ENCODE results near the gene NUP214.

The NUP214 gene

DNA sequence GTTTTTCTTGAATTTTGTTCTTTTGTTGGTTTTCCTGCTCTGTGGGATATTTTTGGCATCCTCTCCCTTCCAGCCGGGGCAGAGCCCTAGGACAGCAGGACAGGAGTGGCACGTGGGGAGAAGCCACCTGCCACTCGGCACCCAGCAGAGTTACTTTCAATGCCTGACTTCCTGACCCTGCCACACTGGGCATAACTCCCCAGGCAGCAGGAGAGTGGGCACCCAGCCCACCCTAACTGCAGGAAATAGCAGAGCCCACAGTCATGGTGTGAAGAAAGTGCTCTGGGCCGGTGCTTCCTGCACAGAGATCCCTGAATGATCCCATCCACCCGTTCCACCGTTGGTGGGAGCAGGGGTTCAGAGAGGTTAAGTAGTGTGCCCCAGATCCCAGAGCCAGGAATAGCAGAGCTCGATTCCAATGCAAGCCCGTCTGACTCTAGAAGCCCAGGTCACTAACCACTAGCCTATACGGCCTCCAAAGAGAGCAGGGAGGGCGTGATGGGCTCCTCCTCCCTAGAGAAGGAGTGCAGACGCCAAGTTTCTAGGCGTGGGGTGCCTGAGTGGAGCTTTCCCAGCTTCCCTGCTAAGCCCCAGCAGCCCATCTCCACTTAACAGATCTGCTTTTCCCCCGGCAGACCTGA lies 8.1 kb upstream of the NUP214 start:
- CTCF ChIA-PET, result interaction anchor here (1.8 kb wide), 1 partner anchor 18 kb away, joined by 5 read pairs; no protein-coding TSS in a partner anchor
- H3K9me3 ChIP-seq (ENCODE audit: control extremely low read depth in 1 of 5, control insufficient read depth in 4 of 5, insufficient read depth in 2 of 5, low read depth in 1 of 5, low read length in 4 of 5), result no peaks in the 10 kb centered on the region
- WGBS (ENCODE audit: insufficient coverage), result 12% methylated on average over 9 of the region's 13 CpGs

GRCh38 chr9:131117762-131118145 lies 7.6 kb upstream of the NUP214 start:
- H3K27ac ChIP-seq (ENCODE audit: insufficient read depth in 1 of 2, low read depth in 1 of 2, low read length in 2 of 2, poor library complexity in 1 of 2, severe bottlenecking in 2 of 2), result peak overlapping the region in 1 of 2 experiments; percentile 40
- 88% methylated on average over 4 of the region's 4 CpGs for WGBS (ENCODE audit: insufficient coverage)
- no peak overlapping the region for H3K4me3 ChIP-seq (ENCODE audit: control insufficient read depth in 1 of 7, extremely low read depth in 1 of 7, insufficient read depth in 4 of 7, low read depth in 2 of 7, low read length in 6 of 7)
- H3K9me3 ChIP-seq (ENCODE audit: control extremely low read depth in 1 of 5, control insufficient read depth in 4 of 5, insufficient read depth in 2 of 5, low read depth in 1 of 5, low read length in 4 of 5), result no peaks in the 10 kb centered on the region
- H3K4me1 ChIP-seq (ENCODE audit: control extremely low read depth in 1 of 4, control insufficient read depth in 4 of 4, insufficient read depth in 4 of 4, low read length in 3 of 4), result peaks cover 0 to 16% (median 6%) of the 10 kb centered on the region in 4 experiments
- CTCF ChIA-PET, result no interaction called here
- no peaks in the 10 kb centered on the region for H3K27me3 ChIP-seq (replicated peaks in 2 of 5; ENCODE audit: control insufficient read depth in 4 of 5, insufficient read depth in 5 of 5, low read length in 4 of 5)
- H3K36me3 ChIP-seq (ENCODE audit: control insufficient read depth in 4 of 4, insufficient read depth in 4 of 4, low read length in 3 of 4), result peaks cover 0 to 2% (median 0%) of the 10 kb centered on the region in 4 experiments
- POLR2A ChIA-PET, result no interaction called here
- no peak for DNase-seq

More for the DNA sequence above, 8.1 kb upstream of the NUP214 start:
- peak overlapping the region in 1 of 2 experiments; percentile 40 for H3K27ac ChIP-seq (ENCODE audit: insufficient read depth in 1 of 2, low read depth in 1 of 2, low read length in 2 of 2, poor library complexity in 1 of 2, severe bottlenecking in 2 of 2)
- H3K36me3 ChIP-seq (ENCODE audit: control insufficient read depth in 4 of 4, insufficient read depth in 4 of 4, low read length in 3 of 4), result peaks cover 0 to 2% (median 0%) of the 10 kb centered on the region in 4 experiments
- H3K4me1 ChIP-seq (ENCODE audit: control extremely low read depth in 1 of 4, control insufficient read depth in 4 of 4, insufficient read depth in 4 of 4, low read length in 3 of 4), result peaks cover 0 to 16% (median 6%) of the 10 kb centered on the region in 4 experiments
- DNase-seq, result peak in 2 of 3 donors; percentile 23 to 40
- POLR2A ChIA-PET, result interaction anchor here (1.2 kb wide), 1 partner anchor 8 kb away, joined by 3 read pairs; the partner anchor contains the start of gene NUP214
- no peaks in the 10 kb centered on the region for H3K27me3 ChIP-seq (replicated peaks in 2 of 5; ENCODE audit: control insufficient read depth in 4 of 5, insufficient read depth in 5 of 5, low read length in 4 of 5)
- H3K4me3 ChIP-seq (ENCODE audit: control insufficient read depth in 1 of 7, extremely low read depth in 1 of 7, insufficient read depth in 4 of 7, low read depth in 2 of 7, low read length in 6 of 7), result peak overlapping the region in 2 of 7 experiments; percentile 26 to 51

DNA sequence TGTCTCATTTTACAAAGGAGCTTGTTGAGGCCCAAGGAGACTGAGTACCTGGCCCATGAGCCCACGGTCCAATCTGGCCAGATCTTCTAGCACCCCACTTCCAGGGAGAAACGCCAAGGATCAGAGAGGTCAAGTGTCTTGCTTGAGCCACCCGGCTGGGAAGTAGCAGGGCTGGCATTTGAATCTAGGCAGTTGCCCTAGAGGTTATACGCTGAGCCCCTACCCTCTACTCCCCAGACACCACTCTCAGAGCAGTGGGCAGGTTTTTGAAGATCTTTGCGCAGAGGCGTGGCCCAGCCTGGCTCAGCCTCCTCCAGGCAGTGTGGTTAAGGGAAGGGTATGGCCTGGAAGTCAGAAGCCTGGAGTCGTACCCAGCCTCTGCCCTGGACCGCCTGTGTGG lies 5.8 kb upstream of the NUP214 start:
- no peak for DNase-seq
- Histone ChIP-seq H3K27me3 (replicated peaks in 2 of 5; ENCODE audit: control insufficient read depth in 4 of 5, insufficient read depth in 5 of 5, low read length in 4 of 5) (no peaks in the 10 kb centered on the region), H3K4me1 (ENCODE audit: control extremely low read depth in 1 of 4, control insufficient read depth in 4 of 4, insufficient read depth in 4 of 4, low read length in 3 of 4) (peaks cover 0 to 18% (median 8%) of the 10 kb centered on the region in 4 experiments), H3K27ac (ENCODE audit: insufficient read depth in 1 of 2, low read depth in 1 of 2, low read length in 2 of 2, poor library complexity in 1 of 2, severe bottlenecking in 2 of 2) (no peak overlapping the region), H3K4me3 (ENCODE audit: control insufficient read depth in 1 of 7, extremely low read depth in 1 of 7, insufficient read depth in 4 of 7, low read depth in 2 of 7, low read length in 6 of 7) (no peak overlapping the region), H3K36me3 (ENCODE audit: control insufficient read depth in 4 of 4, insufficient read depth in 4 of 4, low read length in 3 of 4) (peaks cover 0 to 2% (median 0%) of the 10 kb centered on the region in 4 experiments), H3K9me3 (ENCODE audit: control extremely low read depth in 1 of 5, control insufficient read depth in 4 of 5, insufficient read depth in 2 of 5, low read depth in 1 of 5, low read length in 4 of 5) (no peaks in the 10 kb centered on the region)
- WGBS (ENCODE audit: insufficient coverage), result 94% methylated on average over 4 of the region's 8 CpGs
- CTCF ChIA-PET, result no interaction called here
- POLR2A ChIA-PET, result no interaction called here

DNA sequence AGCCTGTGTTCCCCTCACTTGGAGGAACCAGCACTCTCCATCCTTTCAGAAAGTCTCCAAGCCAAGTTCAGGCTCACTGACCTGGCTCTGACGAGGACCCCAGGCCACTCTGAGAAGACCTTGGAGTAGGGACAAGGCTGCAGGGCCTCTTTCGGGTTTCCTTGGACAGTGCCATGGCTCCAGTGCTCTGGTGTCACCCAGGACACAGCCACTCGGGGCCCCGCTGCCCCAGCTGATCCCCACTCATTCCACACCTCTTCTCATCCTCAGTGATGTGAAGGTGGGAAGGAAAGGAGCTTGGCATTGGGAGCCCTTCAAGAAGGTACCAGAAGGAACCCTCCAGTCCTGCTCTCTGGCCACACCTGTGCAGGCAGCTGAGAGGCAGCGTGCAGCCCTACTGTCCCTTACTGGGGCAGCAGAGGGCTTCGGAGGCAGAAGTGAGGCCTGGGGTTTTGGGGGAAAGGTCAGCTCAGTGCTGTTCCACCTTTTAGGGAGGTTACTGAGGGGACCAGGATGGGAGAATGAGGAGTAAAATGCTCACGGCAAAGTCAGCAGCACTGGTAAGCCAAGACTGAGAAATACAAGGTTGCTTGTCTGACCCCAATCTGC lies 4.7 kb upstream of the NUP214 start:
- no peak overlapping the region for H3K4me3 ChIP-seq (ENCODE audit: control insufficient read depth in 1 of 7, extremely low read depth in 1 of 7, insufficient read depth in 4 of 7, low read depth in 2 of 7, low read length in 6 of 7)
- no peaks in the 10 kb centered on the region for H3K27me3 ChIP-seq (replicated peaks in 2 of 5; ENCODE audit: control insufficient read depth in 4 of 5, insufficient read depth in 5 of 5, low read length in 4 of 5)
- no peaks in the 10 kb centered on the region for H3K9me3 ChIP-seq (ENCODE audit: control extremely low read depth in 1 of 5, control insufficient read depth in 4 of 5, insufficient read depth in 2 of 5, low read depth in 1 of 5, low read length in 4 of 5)
- peaks cover 0 to 23% (median 12%) of the 10 kb centered on the region in 4 experiments for H3K4me1 ChIP-seq (ENCODE audit: control extremely low read depth in 1 of 4, control insufficient read depth in 4 of 4, insufficient read depth in 4 of 4, low read length in 3 of 4)
- no peak overlapping the region for H3K27ac ChIP-seq (ENCODE audit: insufficient read depth in 1 of 2, low read depth in 1 of 2, low read length in 2 of 2, poor library complexity in 1 of 2, severe bottlenecking in 2 of 2)
- peaks cover 0 to 2% (median 0%) of the 10 kb centered on the region in 4 experiments for H3K36me3 ChIP-seq (ENCODE audit: control insufficient read depth in 4 of 4, insufficient read depth in 4 of 4, low read length in 3 of 4)
- CTCF ChIA-PET, result interaction anchor here (0.8 kb wide), 1 partner anchor 14 kb away, joined by 3 read pairs; no protein-coding TSS in a partner anchor
- DNase-seq, result no peak
- 100% methylated on average over 4 of the region's 7 CpGs for WGBS (ENCODE audit: insufficient coverage)
- POLR2A ChIA-PET, result no interaction called here

- Histone ChIP-seq H3K9me3 (ENCODE audit: control extremely low read depth in 1 of 5, control insufficient read depth in 4 of 5, insufficient read depth in 2 of 5, low read depth in 1 of 5, low read length in 4 of 5) (no peaks in the 10 kb centered on the region), H3K4me3 (ENCODE audit: control insufficient read depth in 1 of 7, extremely low read depth in 1 of 7, insufficient read depth in 4 of 7, low read depth in 2 of 7, low read length in 6 of 7) (no peak overlapping the region), H3K27ac (ENCODE audit: insufficient read depth in 1 of 2, low read depth in 1 of 2, low read length in 2 of 2, poor library complexity in 1 of 2, severe bottlenecking in 2 of 2) (no peak overlapping the region), H3K4me1 (ENCODE audit: control extremely low read depth in 1 of 4, control insufficient read depth in 4 of 4, insufficient read depth in 4 of 4, low read length in 3 of 4) (peaks cover 4 to 28% (median 16%) of the 10 kb centered on the region in 4 experiments), H3K36me3 (ENCODE audit: control insufficient read depth in 4 of 4, insufficient read depth in 4 of 4, low read length in 3 of 4) (peaks cover 0 to 2% (median 0%) of the 10 kb centered on the region in 4 experiments), H3K27me3 (replicated peaks in 2 of 5; ENCODE audit: control insufficient read depth in 4 of 5, insufficient read depth in 5 of 5, low read length in 4 of 5) (no peaks in the 10 kb centered on the region)
- no peak for DNase-seq
- CTCF ChIA-PET, result interaction anchor here (0.8 kb wide), 1 partner anchor 15 kb away, joined by 3 read pairs; no protein-coding TSS in a partner anchor
- 87% methylated on average over 2 of the region's 2 CpGs for WGBS (ENCODE audit: insufficient coverage)
- POLR2A ChIA-PET, result no interaction called here
These were observed 4.0 kb upstream of the NUP214 start for GRCh38 chr9:131121346-131121745.

GRCh38 chr9:131122158-131122557 lies 3.2 kb upstream of the NUP214 start:
- ChIA-PET CTCF (no interaction called here), POLR2A (no interaction called here)
- Histone ChIP-seq H3K9me3 (ENCODE audit: control extremely low read depth in 1 of 5, control insufficient read depth in 4 of 5, insufficient read depth in 2 of 5, low read depth in 1 of 5, low read length in 4 of 5) (no peaks in the 10 kb centered on the region), H3K4me3 (ENCODE audit: control insufficient read depth in 1 of 7, extremely low read depth in 1 of 7, insufficient read depth in 4 of 7, low read depth in 2 of 7, low read length in 6 of 7) (no peak overlapping the region), H3K27ac (ENCODE audit: insufficient read depth in 1 of 2, low read depth in 1 of 2, low read length in 2 of 2, poor library complexity in 1 of 2, severe bottlenecking in 2 of 2) (no peak overlapping the region), H3K4me1 (ENCODE audit: control extremely low read depth in 1 of 4, control insufficient read depth in 4 of 4, insufficient read depth in 4 of 4, low read length in 3 of 4) (peaks cover 6 to 27% (median 17%) of the 10 kb centered on the region in 4 experiments), H3K36me3 (ENCODE audit: control insufficient read depth in 4 of 4, insufficient read depth in 4 of 4, low read length in 3 of 4) (peaks cover 0 to 2% (median 1%) of the 10 kb centered on the region in 4 experiments), H3K27me3 (replicated peaks in 2 of 5; ENCODE audit: control insufficient read depth in 4 of 5, insufficient read depth in 5 of 5, low read length in 4 of 5) (no peaks in the 10 kb centered on the region)
- 100% methylated on average over 2 of the region's 2 CpGs for WGBS (ENCODE audit: insufficient coverage)
- no peak for DNase-seq

DNA sequence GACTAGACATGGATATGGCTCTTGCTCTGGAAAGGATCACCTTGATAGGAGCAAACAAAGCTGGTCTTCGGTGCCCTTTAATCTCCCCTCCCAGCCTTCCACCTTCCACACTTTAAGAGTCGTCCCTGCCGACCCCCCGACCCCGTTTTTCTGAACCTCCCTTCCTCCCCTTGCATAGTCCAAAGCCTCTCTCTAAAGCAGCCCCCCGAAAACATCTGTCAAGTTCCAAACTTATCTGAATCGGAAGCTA lies 423 bp upstream of the NUP214 start:
- CTCF ChIA-PET, result interaction anchor here (1.1 kb wide), 2 partner anchors 11 to 26 kb away, joined by 3 read pairs; no protein-coding TSS in a partner anchor

More for the DNA sequence above, 423 bp upstream of the NUP214 start:
- 0% methylated on average over 6 of the region's 7 CpGs for WGBS (ENCODE audit: insufficient coverage)
- peak overlapping the region; percentile 29 to 99 (median 93) for H3K4me3 ChIP-seq (ENCODE audit: control insufficient read depth in 1 of 7, extremely low read depth in 1 of 7, insufficient read depth in 4 of 7, low read depth in 2 of 7, low read length in 6 of 7)
- H3K36me3 ChIP-seq (ENCODE audit: control insufficient read depth in 4 of 4, insufficient read depth in 4 of 4, low read length in 3 of 4), result peaks cover 7 to 29% (median 21%) of the 10 kb centered on the region in 4 experiments
- DNase-seq, result no peak
- H3K9me3 ChIP-seq (ENCODE audit: control extremely low read depth in 1 of 5, control insufficient read depth in 4 of 5, insufficient read depth in 2 of 5, low read depth in 1 of 5, low read length in 4 of 5), result no peaks in the 10 kb centered on the region
- POLR2A ChIA-PET, result interaction anchor here (0.8 to 1.3 kb wide), 3 partner anchors 8 to 40 kb away, joined by 3 read pairs; no protein-coding TSS in a partner anchor
- H3K27me3 ChIP-seq (replicated peaks in 2 of 5; ENCODE audit: control insufficient read depth in 4 of 5, insufficient read depth in 5 of 5, low read length in 4 of 5), result no peaks in the 10 kb centered on the region
- peak overlapping the region; percentile 90 to 99 for H3K27ac ChIP-seq (ENCODE audit: insufficient read depth in 1 of 2, low read depth in 1 of 2, low read length in 2 of 2, poor library complexity in 1 of 2, severe bottlenecking in 2 of 2)
- H3K4me1 ChIP-seq (ENCODE audit: control extremely low read depth in 1 of 4, control insufficient read depth in 4 of 4, insufficient read depth in 4 of 4, low read length in 3 of 4), result peaks cover 6 to 20% (median 15%) of the 10 kb centered on the region in 4 experiments
